Medulla oblongata (tissue), 1 donor: ENCODE results near the gene POLE4.

ENCODE experiments used
- DNase-seq: peaks from one replicate; pipeline ENCODE4 v3.0.0-alpha.2; 2015; ENCODE audit errors: extremely low spot score

POLE4 gene

GRCh38 chr2:74958274-74959105, at the start of gene POLE4:
Gene POLE4 (plus strand): TSS chr2:74958643. CDS start chr2:74958680, 37 bp downstream.
- DNase-seq: peak; percentile 89

DNA sequence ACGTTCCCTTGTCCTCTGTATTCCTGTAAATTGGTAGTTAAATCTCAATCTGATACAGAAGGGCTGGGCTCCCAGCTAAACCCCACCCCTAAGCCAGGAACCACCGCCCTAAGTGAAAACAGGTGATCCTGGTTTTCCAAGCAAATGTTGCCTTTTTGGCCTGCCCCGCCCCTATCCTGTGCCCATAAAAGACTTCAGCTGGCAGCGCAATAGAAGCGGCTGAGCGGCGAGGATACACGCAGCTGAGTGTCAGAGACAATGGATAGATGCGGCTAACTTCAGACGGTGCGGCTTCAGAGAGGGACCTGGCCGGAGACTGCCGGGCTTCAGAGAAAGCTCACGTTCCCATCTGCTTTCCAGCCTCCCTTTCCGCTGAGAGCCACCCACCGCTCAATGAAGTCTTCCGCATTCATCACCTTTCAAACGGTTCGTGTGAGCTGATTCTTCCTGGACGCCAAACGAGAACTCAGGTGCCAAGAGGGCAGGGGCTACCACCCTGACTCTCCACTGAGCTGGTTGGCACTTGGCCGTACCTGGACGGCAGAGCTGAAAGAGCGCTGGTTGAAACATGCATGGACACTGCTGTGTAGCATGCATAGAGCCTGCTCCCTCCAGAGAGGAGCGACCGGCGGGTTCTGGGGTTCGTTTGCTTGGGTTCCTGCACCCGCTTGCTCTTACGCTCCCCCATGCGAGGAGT, 49.5 kb upstream of the POLE4 start:
- no peak for DNase-seq

DNA sequence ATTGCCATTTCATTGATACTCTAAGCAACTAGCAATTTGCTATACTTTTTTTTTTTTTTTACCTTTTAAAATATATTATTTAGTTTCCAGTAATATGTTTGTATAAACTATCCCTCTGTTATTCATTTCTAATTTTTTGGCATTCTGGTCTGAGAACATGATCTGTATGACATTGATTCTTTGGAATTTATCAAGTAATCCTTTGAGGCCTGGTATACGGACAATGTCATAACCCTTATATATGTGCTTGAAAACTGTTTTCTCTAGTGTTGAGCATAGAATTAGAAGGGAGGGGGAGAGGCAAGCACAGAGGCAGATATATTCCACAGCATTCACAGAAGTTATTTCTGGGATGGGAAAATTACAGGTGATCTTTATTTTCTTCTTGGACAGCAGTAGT, 48.2 kb upstream of the POLE4 start:
- no peak for DNase-seq

DNA sequence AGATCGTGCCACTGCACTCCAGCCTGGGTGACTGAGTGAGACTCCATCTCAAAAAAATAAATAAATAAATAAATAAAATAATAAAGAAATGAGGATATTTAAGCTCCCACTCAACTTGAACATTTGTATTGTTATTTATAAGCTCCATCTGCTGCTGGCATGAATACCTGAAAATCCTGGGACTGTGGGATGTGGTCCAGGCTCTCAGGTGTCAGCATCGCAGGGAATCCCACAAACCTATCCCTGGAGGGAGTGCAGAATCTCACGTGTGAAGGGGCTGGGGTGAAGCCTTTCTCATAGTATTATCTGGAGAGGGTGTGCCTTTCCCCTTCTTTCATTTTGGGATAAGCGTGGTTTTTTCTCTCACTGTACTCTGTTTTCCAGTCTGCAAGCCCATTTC, 47.4 kb upstream of the POLE4 start:
- DNase-seq: no peak

DNA sequence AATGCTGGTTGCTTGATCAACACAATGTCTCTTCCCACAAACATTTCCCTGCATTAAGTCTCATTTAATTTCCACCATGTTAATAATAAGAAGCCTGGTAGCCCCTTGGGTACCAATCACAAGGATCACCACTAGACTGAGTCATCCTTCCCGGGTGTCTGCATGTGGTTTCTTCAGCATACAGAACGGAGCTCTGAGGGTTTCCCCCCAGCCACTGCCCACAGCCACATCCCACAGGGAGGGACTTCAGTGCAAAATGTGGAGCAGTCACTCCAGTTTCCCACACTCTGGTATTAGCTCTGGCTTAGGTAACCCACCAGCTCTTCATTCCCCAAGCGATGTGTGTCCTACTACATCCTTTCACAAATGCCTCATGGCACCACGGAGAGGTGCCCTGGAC, 42.7 kb upstream of the POLE4 start:
- DNase-seq: no peak

GRCh38 chr2:74916394-74916793, 42.0 kb upstream of the POLE4 start:
- DNase-seq: no peak

- no peak for DNase-seq
These were observed 40.5 kb upstream of the POLE4 start for GRCh38 chr2:74917702-74918619.

- DNase-seq: peak; percentile 56
These were observed 38.6 kb upstream of the POLE4 start for GRCh38 chr2:74919827-74920226.

DNA sequence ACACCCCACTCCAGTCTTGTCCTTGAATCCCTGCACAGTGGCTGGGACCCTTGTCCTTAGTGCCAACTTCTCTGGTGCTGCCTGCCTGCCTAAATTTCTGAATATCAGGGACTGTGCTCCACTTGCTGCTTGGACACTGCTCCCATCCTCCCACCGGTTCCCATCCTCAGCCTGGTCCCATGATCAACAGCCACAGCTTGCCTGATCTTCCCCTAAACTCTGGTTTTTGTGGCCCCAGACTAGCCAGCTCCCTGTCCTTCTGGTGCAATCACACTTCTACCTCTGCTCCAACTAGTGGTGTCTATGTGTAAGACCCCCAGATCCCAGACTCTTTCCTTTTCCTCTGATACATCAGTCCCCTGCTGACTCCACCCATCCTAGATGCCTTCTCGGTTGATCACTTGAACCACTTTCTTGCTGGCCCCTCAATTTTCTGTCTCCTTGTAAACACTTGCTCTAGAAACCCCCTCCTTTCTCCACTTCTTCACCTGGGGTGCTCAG, 37.2 kb upstream of the POLE4 start:
- no peak for DNase-seq

- no peak for DNase-seq
These were observed 35.7 kb upstream of the POLE4 start for GRCh38 chr2:74922592-74923227.

DNA sequence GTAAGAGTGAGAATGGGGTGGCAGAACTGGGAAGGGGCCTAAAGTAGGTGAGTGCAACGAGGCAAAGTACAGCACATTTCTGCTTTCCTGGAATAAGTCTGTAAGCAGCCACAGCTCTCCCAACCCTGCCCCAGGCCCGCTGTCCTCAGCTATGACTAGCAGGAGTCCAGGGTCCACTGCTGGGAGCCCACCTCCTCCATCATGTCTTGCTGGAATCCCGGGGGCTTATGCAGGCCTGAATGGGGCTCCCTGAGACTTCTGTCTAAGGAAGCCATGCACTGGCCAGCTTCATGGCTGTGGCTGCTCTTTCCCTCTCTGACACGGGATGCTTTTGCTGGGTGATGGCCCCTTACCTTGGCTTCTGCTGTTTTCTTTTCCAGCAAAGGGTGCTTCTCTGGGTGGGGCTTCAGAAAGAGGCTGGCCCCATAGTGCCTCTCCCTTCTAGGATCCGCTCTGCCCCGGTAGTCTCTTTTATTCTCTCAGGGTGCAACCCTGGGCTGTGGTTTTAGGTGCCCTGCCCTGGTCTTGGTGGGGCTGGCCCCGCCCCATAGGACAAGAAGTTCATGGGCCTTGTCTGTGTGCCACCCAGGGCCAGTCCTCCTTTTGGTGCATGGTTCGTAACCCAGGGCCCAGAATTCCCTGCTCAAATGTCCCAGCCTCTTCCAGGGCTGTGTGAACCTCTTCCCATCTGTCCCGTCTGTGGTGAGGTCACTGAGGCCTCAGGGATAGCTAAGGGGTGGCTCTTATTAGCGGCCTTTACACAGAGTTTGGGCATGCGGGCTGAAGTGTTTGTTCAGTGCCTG, 33.8 kb upstream of the POLE4 start:
- no peak for DNase-seq

DNA sequence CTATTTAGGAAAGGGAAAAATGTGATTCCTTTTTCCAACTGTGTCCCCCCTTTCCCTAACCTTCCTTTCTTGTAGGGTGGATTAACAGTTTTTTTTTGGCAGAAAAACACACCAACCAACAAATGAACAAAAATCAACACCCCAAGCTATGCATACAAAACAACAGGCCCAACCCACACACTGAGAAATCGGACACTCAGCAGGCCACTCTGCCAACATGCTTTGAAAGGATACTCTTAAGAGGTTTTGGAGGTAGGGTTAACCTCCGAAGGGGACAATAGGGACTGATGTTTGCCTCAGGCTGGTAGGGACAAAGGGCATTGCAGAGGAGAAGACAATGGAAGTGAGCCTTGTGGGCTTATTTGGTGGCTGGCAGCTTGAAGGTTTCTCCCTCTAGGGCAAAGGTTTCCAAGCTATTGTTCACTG, 33.1 kb upstream of the POLE4 start:
- DNase-seq: no peak

GRCh38 chr2:74927621-74928020, 30.8 kb upstream of the POLE4 start:
- DNase-seq: no peak

DNA sequence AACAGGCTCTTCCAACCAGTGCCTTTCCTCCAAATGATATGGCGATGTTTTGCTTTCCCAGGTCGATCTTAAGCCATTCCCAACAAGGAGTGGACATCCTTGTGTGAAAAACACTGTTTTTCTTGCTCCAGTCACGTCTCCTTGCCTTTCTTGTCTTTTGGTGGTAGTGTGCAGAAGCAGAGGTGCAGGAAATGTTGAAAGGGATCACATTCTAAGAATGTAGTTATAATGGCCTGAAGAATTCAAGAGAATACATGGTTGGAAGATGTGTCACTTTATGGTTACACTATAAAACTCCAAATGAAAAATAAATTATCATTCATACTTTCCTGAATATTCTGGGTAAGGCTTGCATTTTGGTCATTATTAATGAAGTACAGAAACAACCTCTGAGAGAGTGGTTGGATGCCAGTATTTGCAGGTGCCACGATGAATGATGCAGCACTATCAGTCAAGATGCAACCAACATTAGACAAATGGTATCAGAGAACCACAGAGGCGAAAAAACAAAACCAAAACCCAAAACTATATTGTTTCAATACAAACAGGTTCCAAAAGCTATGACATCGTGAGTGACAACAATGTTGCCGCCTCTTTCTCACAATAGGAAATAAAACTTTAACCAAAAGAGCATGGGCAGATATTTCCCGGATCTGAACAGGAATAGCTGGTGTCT, 27.5 kb upstream of the POLE4 start:
- DNase-seq: no peak

GRCh38 chr2:74931940-74932339, 26.5 kb upstream of the POLE4 start:
- DNase-seq: no peak

DNA sequence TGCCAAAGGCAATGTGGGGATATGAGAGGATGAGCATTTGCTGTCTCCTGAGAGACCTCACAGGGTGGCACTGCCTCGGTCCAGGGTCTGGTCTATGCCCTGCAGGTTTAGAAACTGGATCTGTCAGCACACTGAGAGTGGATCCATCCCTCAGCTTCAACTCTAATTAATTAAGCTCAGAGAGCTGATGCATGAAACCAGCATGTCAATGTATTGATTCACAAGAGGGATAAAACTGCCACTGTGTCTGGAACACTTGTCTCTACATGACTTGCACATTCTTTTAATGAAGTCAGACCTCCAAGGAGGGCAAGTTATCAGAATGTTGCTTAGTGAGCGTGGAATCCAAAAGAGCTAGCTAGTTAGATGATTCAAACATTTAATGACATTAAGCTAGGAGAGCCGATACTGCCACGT, 22.5 kb upstream of the POLE4 start:
- no peak for DNase-seq

GRCh38 chr2:74937221-74937880, 21.1 kb upstream of the POLE4 start:
- no peak for DNase-seq

GRCh38 chr2:74938264-74938663, 20.2 kb upstream of the POLE4 start:
- DNase-seq: no peak
